ENCODE measurements around the gene MTSS2.

Gene MTSS2, protein sequence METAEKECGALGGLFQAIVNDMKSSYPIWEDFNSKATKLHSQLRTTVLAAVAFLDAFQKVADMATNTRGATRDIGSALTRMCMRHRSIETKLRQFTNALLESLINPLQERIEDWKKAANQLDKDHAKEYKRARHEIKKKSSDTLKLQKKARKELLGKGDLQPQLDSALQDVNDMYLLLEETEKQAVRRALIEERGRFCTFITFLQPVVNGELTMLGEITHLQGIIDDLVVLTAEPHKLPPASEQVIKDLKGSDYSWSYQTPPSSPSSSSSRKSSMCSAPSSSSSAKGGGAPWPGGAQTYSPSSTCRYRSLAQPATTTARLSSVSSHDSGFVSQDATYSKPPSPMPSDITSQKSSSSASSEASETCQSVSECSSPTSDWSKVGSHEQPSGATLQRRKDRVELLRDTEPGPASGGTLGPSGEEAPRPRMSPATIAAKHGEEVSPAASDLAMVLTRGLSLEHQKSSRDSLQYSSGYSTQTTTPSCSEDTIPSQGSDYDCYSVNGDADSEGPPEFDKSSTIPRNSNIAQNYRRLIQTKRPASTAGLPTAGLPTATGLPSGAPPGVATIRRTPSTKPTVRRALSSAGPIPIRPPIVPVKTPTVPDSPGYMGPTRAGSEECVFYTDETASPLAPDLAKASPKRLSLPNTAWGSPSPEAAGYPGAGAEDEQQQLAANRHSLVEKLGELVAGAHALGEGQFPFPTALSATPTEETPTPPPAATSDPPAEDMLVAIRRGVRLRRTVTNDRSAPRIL

DNA sequence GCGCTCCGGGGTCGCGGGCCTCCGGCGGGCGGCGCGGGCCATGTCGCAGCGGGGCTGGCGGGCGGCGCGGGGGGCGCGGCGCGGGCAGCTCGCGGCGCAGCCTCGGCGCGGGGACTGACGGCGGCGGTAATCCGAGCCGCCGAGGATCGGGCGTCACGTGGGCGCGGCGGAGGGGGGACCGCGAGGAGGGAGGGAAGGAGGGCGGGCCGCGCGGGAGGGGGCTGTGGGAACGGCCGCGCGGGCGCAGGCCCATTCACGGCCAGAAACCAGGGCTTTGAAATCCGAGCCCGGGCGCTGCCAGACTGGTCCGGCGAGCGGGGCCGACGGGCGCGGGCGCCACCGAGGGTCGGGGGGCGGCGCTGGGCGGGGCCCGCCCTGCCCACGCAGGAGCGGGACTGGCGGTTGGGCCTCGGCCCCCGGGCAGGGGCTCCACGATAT is at the start of gene MTSS2:
Gene MTSS2, minus strand, starts transcription at position 116 of the 438 bp plus-strand sequence. CDS start 262 bp downstream, outside the sequence.
- no peak for DNase-seq

- no peak for DNase-seq
Observed at GRCh38 chr16:70735141-70735979, 49.5 kb upstream of the MTSS2 start.

DNA sequence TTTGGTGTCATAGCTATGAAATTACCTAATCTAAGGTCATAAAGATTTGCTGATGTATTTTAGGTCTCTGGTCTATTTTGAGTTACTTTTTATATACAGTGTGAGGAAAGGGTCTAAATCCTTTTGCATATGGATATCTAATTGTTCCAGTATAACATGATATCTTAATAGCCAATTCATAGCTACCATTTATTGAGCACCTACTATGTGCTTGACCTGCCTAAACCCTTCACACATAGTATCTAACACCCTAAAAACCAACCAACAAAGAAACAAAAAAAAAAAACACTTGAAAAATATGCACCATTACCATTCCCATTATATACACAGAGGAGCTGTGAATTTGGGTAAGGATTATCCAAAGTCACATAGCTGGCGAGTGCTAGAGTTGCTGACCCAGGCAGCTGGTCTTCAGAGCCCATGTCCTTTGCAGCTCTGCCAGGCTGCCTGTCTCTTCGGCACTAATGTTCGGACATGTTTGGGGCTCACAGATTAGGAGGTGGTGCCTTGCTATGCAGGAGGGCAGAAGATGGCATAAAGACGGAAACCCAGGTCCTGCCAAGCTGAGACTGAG is 48.8 kb upstream of the MTSS2 start:
- DNase-seq: no peak

GRCh38 chr16:70730944-70731343 is 45.1 kb upstream of the MTSS2 start:
- DNase-seq: peak; percentile 77

- peak; percentile 67 for DNase-seq
Observed at GRCh38 chr16:70730031-70730430, 44.2 kb upstream of the MTSS2 start.

DNA sequence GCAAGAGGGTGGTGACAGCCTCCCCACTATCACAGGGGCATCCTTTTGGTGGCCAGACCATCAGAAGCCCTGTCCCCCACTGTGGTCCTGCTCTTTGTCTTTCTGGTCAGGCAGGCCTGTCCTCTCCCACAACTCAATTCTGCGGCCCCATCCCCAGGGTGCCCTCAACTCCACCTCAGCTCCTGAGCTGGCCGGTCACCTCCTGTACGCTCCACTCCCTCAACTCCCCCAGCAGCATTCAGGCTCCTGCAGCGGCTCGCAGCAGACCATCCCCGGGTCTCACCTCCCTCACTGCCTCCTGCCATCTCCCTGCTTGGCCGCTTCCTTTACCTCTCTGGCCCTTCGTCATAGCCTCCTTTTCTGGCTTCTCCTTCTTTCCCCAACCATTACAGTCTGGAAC is 43.4 kb upstream of the MTSS2 start:
- no peak for DNase-seq

DNA sequence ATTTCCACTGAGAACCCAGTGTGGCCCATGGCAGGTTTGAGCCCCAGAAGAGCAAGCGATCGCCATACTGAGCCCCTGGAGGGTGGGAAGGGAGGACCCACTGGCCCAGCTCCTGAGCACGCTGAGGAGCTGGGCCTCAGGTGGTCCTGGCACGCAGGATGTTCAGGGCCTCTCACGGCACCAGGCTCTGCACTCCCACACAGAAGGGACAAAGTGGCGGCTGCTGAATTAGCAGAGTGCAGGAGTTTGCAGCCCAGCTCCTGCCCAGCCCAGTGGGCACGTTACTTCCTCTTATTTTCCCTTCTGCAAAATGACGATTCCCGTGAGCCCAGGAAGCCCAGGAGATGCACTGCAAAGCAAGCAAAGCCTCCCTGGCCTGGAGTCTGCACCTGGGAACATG is 42.3 kb upstream of the MTSS2 start:
- no peak for DNase-seq

GRCh38 chr16:70726892-70727361 is 41.1 kb upstream of the MTSS2 start:
- DNase-seq: no peak

- DNase-seq: no peak
Observed at GRCh38 chr16:70725912-70726828, 40.3 kb upstream of the MTSS2 start.

GRCh38 chr16:70725024-70725911 is 39.4 kb upstream of the MTSS2 start:
- no peak for DNase-seq

- no peak for DNase-seq
Observed at GRCh38 chr16:70724146-70725023, 38.5 kb upstream of the MTSS2 start.

- no peak for DNase-seq
Observed at GRCh38 chr16:70723740-70724145, 37.9 kb upstream of the MTSS2 start.

GRCh38 chr16:70721202-70721963 is 35.5 kb upstream of the MTSS2 start:
- no peak for DNase-seq

DNA sequence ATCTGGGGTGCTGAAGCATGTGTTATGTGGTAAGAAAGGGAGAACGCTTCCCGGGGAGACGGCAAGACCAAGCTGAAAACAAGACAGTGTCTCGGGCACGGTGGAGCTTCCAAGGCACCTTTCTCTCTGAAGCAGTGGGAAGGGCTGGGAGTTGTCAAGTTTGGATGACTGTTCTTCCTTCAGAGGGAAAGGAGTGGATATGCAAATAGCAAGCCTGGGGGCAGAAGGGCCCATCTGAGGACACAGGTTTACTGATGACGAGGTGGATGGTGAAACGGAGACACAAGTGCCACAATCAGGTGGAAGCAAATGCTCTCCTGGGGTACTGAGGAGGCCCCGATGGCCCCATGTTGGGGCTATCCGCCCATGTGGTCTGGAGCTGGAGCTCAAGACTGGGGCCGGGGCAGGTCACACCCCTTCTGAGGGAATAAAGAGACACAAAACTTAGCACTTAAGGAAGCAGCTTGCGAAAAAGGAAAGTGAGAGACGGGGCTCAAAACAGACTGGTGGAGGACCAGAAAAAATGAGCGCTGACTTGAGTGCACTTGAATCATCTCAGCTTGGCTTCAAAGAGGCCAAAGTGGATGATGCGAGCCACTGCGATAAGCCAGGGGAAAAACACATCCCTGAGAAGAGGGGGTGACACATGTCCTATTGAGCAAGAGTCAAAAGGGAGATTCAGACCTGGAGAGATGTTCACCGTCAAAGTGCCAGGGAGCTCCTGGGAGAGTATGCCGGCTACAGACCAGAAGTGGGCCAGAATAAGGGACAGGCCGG is 34.8 kb upstream of the MTSS2 start:
- DNase-seq: no peak

- no peak for DNase-seq
Observed at GRCh38 chr16:70717065-70717464, 31.2 kb upstream of the MTSS2 start.

- DNase-seq: peak; percentile 56
Observed at GRCh38 chr16:70715860-70716357, 30.1 kb upstream of the MTSS2 start.

- DNase-seq: peak; percentile 50
Observed at GRCh38 chr16:70715055-70715858, 29.4 kb upstream of the MTSS2 start.

Data from NCI-H1694 (cell line).